Measurements from ENCODE around the gene BLID.

- TF ChIP-seq, protein P1, sequence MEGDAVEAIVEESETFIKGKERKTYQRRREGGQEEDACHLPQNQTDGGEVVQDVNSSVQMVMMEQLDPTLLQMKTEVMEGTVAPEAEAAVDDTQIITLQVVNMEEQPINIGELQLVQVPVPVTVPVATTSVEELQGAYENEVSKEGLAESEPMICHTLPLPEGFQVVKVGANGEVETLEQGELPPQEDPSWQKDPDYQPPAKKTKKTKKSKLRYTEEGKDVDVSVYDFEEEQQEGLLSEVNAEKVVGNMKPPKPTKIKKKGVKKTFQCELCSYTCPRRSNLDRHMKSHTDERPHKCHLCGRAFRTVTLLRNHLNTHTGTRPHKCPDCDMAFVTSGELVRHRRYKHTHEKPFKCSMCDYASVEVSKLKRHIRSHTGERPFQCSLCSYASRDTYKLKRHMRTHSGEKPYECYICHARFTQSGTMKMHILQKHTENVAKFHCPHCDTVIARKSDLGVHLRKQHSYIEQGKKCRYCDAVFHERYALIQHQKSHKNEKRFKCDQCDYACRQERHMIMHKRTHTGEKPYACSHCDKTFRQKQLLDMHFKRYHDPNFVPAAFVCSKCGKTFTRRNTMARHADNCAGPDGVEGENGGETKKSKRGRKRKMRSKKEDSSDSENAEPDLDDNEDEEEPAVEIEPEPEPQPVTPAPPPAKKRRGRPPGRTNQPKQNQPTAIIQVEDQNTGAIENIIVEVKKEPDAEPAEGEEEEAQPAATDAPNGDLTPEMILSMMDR (conservative IDR thresholded peaks at IDR 0.05), result no peak
- TF ChIP-seq EZH2 (IDR thresholded peaks at IDR 0.05; ENCODE audit: low read depth), result no peak
Observed at GRCh38 chr11:122100756-122101080, 15.3 kb downstream of the BLID start.

All from PC-9 (cell line).